ENCODE measurements around the gene TBC1D8. TPM values are rescaled to one million over a fixed set of nuclear protein-coding genes. Genes with fewer than 3 reads are reported as not detected.

The TBC1D8 gene
- polyA plus RNA-seq, 1 donor, result 30.2 TPM

DNA sequence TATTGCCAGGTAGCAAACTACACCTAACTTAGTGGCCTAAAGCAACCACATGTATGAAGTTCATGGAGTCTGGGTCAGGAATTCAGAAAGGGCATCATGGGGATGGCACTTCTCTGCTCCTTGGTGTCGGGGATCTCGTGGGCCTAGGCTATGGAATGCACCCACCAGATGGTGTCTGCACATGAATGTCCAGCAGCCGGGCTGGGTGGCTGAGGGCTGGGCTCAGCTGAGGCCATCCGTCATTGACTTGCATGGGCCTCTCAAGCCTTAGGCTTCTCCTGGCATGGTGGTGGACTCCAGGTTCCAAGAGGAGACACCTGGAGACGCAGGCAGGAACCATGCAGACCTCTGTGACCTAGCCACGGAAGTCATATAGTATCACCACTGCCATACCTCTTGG, 175.1 kb downstream of the TBC1D8 start:
- no peak for DNase-seq

DNA sequence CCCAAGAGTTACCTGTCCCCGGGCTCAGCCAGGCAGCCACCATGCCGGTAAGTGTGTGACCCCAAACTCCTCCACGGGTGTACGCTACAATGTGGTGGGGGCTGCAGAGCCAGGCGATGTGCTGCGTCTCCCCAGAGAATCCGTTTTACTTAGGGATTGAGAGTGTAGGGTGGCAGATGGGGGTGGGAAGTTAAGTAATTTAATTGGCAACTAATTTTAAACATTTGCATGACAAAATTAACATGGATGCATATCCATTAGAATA, 175.7 kb downstream of the TBC1D8 start:
- DNase-seq, result no peak

DNA sequence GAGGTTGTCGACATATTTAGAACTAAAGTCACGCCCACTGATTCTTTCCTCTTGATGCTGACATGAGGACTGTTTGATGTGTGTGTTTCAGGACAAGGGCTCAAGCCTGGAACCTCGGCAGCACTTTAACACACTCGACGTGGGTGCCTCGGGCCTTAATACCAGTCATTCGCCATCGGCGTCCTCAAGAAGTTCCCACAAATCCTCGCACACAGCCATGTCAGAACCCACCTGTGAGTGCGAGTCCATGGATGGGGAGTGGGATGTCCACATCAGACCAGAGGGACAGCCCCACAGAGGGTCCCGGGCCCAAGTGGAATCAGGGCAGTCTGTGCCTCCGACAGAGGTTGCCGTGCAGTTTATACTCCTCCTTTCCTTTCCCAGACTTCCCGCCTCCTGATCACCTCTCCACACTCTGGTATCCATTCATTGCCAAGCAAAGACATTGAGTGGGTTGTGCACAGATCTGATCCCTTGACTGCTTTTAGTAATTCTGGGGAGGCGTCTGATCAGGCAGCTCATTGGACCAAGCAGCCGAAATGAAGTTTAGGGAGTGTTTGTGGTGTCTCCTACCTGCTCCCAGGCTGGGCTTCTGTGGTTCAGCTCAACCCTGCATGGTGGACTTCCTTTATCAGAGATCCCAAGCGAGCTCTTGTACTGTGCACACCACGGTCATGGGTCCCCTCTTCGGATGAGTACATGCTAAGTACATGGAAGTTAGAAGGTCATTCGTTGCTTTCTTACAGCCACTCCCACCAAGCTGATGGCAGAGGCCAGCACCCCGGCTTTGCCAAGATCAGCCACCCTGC, 176.3 kb downstream of the TBC1D8 start:
- DNase-seq, result no peak

DNA sequence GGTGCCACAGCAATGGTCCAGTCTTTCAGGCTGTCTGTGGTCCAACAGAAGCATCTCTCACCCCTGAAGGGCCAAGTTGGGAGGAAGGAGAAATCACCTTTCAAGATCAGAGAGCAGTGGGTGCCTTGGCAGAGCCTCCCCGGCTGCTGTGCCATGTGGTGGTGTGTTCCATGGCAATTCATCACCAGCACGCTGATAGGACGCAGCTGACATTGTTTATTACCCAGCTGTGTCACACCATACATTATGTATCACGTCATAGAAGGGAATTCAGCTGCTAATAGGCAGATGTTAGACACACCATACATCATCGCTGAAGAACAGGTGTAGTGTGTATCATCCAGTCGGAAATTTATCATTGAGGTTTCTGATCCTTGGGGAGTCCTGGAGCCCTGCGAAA, 178.7 kb downstream of the TBC1D8 start:
- DNase-seq, result no peak

DNA sequence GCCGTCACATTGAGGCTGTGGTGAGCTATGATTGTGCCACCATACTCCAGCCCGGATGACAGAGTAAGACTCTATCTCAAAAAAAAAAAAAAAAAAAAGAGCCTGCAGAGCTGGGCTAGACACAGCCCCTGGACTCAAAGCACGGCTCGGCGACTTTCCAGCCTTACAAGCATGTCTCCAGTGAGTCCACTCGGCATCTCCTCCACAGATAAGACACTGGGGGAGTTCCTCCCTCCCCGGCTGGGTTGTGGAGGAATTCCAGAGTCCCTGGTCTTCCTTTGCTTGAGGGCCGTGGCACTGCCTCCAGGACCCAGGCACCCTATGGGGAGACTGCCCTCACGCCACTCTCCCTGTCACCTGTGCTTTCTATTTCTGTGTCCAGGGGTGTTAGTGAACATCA, 180.0 kb downstream of the TBC1D8 start:
- no peak for DNase-seq

DNA sequence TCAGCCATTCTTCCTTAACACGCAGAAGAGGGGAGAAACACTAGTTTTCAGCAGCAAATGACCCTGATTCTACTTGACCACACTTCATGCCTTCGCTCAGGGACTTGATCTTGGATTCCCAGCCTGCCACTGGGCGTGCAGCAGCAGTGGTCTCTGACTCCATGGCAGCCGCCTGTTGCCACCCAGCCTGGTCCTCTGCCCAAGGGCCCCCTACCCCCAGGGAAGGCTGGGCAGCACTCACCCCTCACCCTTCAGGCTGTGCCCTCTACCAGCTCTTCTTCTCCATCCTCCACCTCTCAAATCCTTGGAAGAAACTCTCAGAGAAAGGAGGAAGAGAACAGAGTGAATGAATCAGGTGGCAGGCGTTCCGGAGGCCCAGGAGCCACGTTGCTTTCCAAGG, 181.2 kb downstream of the TBC1D8 start:
- no peak for DNase-seq

DNA sequence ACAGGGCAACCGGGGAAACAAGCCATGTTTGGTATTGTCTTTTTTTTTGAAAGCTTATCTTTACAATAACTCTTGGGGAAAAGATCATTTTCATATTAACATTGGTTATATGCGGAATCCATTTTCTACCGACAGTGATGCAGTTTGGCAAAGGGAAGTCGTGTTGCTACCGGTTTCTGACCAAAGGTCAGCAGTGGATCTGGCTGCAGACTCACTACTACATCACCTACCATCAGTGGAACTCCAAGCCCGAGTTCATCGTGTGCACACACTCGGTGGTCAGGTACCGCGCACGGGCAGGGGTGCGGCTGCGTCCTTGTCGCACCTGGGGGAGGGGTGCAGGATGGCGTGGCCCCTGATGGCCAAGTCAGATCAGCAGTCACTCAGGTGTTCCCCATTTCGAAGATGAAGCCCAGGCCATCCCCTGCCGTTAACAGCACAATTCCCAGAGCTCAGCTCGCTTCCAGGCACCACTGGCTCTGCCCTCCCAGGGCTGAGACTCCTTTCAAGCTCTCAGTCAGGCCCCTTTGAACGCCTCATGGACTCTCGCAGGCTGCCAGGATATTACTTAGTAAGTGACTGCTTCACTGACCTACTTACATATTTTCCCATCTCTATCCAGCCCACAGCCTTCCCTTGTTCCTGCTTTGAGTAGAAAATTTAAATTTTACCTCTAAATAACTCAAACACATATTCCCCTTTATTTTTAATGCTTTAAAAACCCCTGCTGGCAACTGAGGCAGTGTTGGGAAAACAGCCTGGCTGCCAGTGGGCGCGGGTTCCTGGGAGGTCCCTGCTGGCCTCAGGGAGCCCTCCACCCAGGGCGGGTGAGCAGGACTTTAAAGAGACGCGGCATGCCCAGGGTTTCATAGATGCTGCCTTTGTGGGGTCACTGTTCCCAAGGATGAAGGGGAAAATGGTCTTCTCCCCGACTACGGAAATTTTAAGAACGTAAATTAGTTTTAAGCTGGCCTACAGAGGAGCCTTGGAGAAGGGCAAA, 182.7 kb downstream of the TBC1D8 start:
- no peak for DNase-seq

DNA sequence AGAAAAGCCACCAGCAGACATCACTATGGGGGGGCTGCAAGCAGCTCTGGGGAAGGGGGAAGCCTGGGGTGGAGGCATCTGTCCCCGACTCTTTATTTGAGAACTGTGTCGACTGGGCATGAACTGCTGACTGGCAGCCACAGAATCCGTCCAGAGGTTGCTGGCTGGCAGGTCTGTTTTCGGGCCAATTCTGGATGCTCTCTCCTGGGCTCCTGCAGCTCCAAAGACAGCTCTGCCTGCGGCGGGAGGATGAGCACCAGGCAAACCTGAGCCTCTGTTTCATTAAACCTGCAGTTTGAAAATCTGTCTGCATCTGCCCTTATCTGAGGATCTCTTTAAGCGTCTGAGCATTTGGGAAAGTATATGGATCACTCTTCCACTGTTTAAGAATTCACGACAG, 183.5 kb downstream of the TBC1D8 start:
- DNase-seq, result no peak

DNA sequence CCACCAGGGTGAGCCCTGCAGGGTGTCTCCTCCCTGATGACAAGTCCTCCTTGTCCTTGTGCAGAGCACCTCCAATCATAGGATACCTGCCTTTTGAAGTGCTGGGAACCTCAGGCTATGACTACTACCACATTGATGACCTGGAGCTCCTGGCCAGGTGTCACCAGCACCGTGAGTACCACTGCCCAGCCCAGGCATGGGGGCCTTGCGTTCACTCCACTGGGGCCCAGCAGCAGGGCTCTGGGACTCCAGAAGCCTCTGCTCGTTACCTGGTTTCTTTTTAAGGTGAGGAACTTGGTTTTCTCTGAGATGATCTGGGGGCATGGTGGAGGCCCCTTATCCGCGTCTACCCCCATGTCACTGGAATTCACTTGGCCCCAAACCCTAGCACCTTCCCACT, 185.6 kb downstream of the TBC1D8 start:
- no peak for DNase-seq

DNA sequence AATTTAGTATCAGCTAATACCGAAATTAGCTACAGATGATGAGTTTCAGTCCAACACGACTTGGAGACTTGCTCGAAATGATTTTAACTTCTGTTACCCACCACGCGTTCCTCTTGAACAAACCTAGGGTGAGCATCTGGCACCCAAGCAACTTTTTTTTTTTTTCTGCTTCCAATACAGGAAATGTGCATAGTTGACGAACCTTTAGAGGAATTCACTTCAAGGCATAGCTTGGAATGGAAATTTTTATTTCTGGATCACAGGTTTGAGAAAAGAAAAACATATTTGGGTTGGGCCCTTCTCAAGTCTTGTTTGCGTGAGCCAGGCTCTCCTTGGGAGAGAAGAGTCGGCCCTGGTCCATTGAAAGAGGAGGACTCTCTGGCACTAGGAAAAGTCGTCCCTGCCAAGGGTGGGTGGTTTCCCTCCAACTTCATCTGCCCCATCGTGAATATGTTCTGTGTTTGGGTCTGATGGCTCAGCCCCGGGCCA, 186.5 kb downstream of the TBC1D8 start:
- DNase-seq, result peak; percentile 65

DNA sequence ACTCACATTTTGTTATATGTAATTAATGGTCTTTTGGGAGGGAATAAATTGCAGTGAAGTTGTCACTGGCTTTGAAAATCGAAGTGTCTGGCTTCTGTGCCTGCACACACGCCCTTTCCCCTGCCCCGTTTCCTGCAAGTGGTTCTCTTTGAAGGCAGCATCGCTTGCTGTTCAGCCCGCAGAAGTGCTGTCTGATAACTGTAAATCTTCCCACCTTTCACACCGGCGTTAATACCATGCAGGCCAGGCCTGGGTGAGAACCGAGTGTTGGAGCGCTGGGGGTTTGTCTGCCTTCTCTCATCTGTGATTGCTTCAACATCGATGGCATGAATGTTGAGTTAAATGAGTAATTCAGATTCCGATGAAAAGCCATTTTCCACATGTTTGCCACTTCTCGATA, 187.0 kb downstream of the TBC1D8 start:
- peak; percentile 33 for DNase-seq

DNA sequence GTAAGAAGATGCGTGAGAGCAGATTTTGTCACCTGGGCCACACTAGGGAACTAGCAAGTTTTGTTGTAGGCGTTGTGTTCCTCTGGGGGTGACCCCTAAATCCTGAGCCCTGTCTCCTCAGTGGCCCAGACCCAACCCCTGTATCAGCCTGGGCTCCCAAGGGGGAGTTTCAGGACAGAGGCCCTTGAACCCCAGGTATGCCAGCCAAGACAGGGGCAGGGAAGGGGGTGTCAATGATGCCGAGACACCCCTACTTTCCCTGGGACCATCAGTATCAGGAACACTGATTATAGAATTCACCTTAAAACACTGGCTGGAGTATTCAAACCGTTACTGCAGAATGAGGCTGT, 188.2 kb downstream of the TBC1D8 start:
- DNase-seq, result no peak

DNA sequence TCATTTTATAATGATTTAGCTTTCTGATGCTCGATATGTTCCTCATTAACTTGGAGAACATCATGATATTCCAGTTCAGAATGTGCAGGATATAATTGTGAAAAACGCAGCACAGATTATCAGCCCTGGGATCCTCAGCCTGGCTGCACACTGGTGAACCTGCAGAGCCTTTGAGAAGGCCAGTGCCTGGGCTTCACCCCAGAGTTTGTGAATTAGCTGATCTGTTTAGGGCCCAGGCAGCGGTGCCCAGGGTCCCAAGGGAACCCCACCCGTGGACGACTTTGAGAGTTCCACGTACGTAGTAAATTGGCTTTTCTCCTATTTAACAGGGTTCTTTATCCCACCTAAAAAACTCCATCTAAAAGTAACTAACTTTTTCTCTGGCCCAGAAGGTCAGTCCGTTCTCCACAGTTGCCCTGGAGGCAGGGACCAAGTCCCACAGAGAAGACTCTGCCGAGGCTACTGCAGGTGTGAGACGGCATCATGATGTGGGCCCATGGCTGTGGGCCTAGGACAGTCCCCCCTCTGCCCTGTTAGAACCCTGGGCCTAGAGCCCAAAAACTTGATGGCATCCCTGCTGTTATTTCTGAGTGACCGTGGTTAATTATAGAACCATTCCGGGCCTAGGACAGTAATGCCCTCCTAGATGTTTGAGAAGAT, 188.7 kb downstream of the TBC1D8 start:
- DNase-seq, result no peak

DNA sequence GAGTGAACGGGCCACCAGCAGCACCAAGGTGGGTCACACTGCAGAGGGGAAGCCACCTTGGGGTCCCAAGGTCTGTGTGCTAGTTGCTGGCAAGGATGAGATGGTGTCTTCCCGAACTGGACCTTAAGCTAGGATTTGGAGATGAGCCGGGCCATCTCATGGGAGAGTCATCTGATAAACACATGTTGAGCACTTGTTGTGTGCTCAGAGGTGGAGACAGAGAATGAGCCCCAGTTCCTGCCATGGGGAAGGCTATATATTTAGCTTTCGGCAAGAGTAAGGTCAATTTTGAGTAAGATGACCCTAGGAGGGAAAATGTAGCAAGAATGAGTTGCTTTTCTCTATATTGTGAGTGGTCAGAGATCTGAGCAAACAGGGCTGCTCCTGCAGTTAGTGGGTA, 190.5 kb downstream of the TBC1D8 start:
- no peak for DNase-seq

DNA sequence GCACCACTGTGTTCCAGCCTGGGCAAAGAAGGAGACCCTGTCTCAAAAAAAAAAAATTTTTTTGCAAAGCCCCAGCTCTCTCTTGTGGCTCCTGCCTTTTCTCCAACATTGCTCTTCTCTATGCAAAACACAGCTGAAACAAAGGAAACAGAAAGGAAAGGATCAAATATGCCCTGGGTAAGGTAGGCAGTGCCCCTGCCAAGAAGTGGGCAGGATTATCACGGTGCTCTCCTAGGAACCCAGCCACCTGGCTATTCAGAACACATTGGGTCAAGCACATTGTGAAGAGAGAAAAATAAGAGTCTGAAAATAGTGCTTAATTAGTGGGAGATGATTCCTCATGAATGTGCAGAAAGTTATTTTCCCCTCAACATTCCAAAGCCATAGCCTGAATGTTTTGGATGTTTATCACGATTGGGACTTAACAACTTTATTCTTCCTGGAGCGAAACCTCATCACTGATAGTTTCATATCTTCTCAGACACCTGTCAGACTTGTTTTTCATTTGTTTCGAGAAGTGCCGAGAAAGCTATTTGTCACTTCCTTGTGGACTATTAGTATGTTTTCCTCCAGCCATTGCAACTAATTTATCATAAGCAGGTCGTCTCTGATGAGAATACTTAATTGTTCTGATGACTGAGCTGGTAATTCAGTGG, 191.8 kb downstream of the TBC1D8 start:
- no peak for DNase-seq

DNA sequence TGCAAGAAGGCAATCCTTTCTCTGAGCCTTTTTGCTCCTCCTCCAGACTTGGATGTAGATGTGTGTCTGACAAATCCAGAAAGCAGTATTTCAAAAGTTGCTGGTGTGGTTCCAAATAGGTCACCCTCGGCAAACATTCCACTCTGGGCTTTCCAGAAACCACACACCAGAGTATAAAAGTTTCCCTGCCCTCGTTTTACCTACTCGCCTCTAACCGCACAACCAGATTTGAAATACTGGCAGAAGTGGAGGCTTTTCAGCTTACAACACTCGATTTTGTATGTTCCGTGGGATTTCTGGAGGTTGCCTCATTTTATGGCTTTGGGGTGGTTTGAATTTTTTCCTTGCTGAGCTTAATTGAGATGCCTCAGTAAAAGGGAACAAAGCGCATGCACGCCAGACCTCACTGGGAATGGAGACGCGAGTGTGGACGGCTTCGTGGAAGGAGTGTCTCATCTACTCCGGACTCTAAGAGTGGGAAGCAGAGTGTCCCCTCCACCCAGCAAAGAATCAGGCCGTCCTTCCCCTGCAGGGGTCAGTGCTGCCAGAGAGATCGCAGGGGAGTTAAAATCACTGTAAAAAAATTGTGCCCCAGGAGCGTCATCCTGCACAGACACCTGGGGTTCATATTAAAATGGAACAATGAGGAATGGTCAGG, 193.1 kb downstream of the TBC1D8 start:
- peak; percentile 62 for DNase-seq

Other genes with a start within 250 kb of the TBC1D8 start
- gene RPL31, start 149.1 kb downstream of the TBC1D8 start, polyA plus RNA-seq (ENCODE audit: insufficient read length), result 3,298 TPM
- 30.0 TPM for gene CNOT11, start 101.5 kb upstream of the TBC1D8 start, polyA plus RNA-seq (ENCODE audit: insufficient read length)
- gene RNF149, start 157.3 kb upstream of the TBC1D8 start, polyA plus RNA-seq (ENCODE audit: insufficient read length), result 34.8 TPM
- 6.7 TPM for gene CREG2, start 236.1 kb upstream of the TBC1D8 start, polyA plus RNA-seq (ENCODE audit: insufficient read length)

Measured in hindlimb muscle (tissue), 1 donor.